Stomach (tissue), 4 donors: Measurements from ENCODE around the gene PLTP.

Source experiments
- EP300 ChIP-seq: sonication (generic); formaldehyde crosslinking; IDR thresholded peaks from one replicate; pipeline ENCODE4 v1.6.1; 2017; ENCODE audit warnings: antibody characterized with exemption
- POLR2A ChIP-seq, 4 donors: fragments of 450-650 bp; IDR thresholded peaks; one replicate each; pipeline ENCODE4 v1.6.1; 2016; ENCODE audit warnings: antibody characterized with exemption in 4 of 4, control low read depth in 2 of 4, mild to moderate bottlenecking in 1 of 4, moderate library complexity in 1 of 4
- POLR2AphosphoS5 ChIP-seq, 3 donors: sonication (generic); formaldehyde crosslinking; IDR thresholded peaks; one replicate each; pipeline ENCODE4 v1.6.1; 2016; ENCODE audit warnings: antibody characterized with exemption in 3 of 3
- TF ChIP-seq, protein P1 (sequence below), 7 experiments: fragments of 450-650 bp in 4 of 7; fragments of 200-600 bp in 3 of 7; sonication (generic) in 3 of 7; IDR thresholded peaks; one replicate each; pipeline ENCODE4 v1.5.1; 2016 to 2019; ENCODE audit warnings: antibody characterized with exemption in 7 of 7, control low read depth in 2 of 7, mild to moderate bottlenecking in 1 of 7

DNA sequence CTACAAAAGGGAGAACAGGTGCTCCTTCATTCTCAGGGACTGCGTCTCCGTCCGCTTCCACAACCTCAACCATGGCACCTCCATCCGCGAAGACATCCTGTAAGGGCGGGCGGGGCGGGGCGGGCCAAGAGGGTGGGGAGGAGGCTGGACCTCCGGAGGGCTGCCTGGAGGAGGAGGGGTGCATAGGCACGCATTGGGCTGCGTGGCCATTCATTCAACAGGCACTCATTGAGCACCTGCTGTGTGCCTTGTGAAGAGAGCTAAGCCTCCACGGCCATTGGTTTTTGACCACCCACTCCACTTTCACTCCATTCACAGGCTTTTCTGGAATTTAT is 54.1 kb downstream of the PLTP start:
- TF ChIP-seq, protein P1, sequence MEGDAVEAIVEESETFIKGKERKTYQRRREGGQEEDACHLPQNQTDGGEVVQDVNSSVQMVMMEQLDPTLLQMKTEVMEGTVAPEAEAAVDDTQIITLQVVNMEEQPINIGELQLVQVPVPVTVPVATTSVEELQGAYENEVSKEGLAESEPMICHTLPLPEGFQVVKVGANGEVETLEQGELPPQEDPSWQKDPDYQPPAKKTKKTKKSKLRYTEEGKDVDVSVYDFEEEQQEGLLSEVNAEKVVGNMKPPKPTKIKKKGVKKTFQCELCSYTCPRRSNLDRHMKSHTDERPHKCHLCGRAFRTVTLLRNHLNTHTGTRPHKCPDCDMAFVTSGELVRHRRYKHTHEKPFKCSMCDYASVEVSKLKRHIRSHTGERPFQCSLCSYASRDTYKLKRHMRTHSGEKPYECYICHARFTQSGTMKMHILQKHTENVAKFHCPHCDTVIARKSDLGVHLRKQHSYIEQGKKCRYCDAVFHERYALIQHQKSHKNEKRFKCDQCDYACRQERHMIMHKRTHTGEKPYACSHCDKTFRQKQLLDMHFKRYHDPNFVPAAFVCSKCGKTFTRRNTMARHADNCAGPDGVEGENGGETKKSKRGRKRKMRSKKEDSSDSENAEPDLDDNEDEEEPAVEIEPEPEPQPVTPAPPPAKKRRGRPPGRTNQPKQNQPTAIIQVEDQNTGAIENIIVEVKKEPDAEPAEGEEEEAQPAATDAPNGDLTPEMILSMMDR (IDR thresholded peaks at IDR 0.05): no peak
- TF ChIP-seq POLR2AphosphoS5 (IDR thresholded peaks at IDR 0.05): no peak
- TF ChIP-seq POLR2A (IDR thresholded peaks at IDR 0.05): no peak
- TF ChIP-seq EP300: no peak
